Measurements from ENCODE around the gene DPYD. TPM values are rescaled to one million over a fixed set of nuclear protein-coding genes. Genes with fewer than 3 reads are reported as not detected.

Gene DPYD
- total RNA-seq, 4 donors from 2014 or later = 35.7 to 65.4 (median 43.7) TPM

GRCh38 chr1:97674517-97674916, 246.3 kb downstream of the DPYD start:
- H3K9me3 ChIP-seq = peaks cover 0 to 8% (median 0%) of the 10 kb centered on the region in 4 donors
- H3K27ac ChIP-seq = no peak overlapping the region
- no peaks in the 10 kb centered on the region for H3K27me3 ChIP-seq
- H3K36me3 ChIP-seq = peaks cover 0 to 34% (median 0%) of the 10 kb centered on the region in 3 donors
- no peak for DNase-seq (ENCODE audit: low spot score in 2 of 2)
- TF ChIP-seq POLR2A (IDR thresholded peaks at IDR 0.05) (no peak), EP300 (IDR thresholded peaks at IDR 0.05) (no peak)
- TF ChIP-seq, protein P1, sequence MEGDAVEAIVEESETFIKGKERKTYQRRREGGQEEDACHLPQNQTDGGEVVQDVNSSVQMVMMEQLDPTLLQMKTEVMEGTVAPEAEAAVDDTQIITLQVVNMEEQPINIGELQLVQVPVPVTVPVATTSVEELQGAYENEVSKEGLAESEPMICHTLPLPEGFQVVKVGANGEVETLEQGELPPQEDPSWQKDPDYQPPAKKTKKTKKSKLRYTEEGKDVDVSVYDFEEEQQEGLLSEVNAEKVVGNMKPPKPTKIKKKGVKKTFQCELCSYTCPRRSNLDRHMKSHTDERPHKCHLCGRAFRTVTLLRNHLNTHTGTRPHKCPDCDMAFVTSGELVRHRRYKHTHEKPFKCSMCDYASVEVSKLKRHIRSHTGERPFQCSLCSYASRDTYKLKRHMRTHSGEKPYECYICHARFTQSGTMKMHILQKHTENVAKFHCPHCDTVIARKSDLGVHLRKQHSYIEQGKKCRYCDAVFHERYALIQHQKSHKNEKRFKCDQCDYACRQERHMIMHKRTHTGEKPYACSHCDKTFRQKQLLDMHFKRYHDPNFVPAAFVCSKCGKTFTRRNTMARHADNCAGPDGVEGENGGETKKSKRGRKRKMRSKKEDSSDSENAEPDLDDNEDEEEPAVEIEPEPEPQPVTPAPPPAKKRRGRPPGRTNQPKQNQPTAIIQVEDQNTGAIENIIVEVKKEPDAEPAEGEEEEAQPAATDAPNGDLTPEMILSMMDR (IDR thresholded peaks at IDR 0.05) = no peak
- WGBS, 2 donors = 82 to 92% methylated on average over 4 of the region's 4 CpGs
- H3K4me3 ChIP-seq = no peak overlapping the region
- H3K4me1 ChIP-seq = no peaks in the 10 kb centered on the region

DNA sequence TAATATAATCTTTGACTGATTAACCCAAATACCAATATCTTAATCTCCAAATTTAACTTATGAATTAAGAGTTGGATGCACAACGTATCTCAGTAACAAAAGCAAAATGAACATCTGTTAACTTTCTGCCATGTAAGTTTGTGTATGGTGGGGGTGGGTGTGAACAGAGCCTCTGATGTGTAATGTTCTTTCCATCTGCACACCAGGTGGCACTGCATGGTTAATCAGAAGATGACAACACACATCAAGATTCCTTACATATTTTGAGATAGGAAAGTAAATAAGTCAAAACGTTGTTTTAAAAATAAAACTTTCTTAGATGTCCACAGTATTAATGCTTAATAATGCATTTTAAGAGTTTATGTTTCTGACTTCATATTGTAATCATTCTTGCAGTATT, 251.9 kb downstream of the DPYD start:
- no peak overlapping the region for H3K27ac ChIP-seq
- no peaks in the 10 kb centered on the region for H3K4me1 ChIP-seq
- TF ChIP-seq POLR2A (IDR thresholded peaks at IDR 0.05) (no peak), EP300 (IDR thresholded peaks at IDR 0.05) (no peak)
- TF ChIP-seq, protein P1 (IDR thresholded peaks at IDR 0.05) = no peak
- H3K4me3 ChIP-seq = no peak overlapping the region
- no peak for DNase-seq (ENCODE audit: low spot score in 2 of 2)
- H3K9me3 ChIP-seq = peaks cover 0 to 8% (median 0%) of the 10 kb centered on the region in 4 donors
- 38 to 39% methylated on average over 2 of the region's 2 CpGs for WGBS, 2 donors
- H3K27me3 ChIP-seq = no peaks in the 10 kb centered on the region
- H3K36me3 ChIP-seq = peaks cover 0 to 13% (median 0%) of the 10 kb centered on the region in 3 donors

DNA sequence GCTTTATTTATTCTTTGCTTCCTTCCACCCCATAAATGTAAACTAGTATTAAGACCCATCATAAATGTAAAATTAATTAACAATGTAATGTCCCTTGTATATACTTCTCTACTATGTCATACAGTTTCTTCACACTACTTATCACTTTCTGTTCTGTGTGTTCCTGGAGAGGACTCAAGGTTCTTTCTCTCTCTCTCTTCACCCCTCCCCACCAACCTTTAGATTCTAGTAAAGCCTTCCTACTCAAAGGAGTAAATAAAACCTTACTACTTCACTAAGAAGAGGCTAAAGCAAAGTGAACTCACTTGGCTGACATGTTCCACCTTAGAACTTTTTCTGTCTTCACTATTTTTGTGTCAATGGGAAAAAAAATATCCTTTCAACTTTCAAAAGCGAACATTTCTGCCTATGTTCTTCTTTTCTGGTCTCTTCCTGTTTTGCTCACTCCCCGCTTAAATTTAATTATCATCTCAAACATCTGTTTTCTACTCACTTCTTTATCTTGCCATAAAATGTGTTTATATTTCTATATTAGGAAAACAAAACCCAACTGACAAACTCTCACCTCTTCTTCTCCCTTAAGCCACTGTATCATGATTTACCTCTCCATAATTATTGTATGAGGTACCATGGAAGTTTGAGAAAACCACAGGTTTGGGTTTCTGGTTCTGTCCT, 260.3 kb downstream of the DPYD start:
- 73 to 81% methylated on average over 2 of the region's 2 CpGs for WGBS, 2 donors

DNA sequence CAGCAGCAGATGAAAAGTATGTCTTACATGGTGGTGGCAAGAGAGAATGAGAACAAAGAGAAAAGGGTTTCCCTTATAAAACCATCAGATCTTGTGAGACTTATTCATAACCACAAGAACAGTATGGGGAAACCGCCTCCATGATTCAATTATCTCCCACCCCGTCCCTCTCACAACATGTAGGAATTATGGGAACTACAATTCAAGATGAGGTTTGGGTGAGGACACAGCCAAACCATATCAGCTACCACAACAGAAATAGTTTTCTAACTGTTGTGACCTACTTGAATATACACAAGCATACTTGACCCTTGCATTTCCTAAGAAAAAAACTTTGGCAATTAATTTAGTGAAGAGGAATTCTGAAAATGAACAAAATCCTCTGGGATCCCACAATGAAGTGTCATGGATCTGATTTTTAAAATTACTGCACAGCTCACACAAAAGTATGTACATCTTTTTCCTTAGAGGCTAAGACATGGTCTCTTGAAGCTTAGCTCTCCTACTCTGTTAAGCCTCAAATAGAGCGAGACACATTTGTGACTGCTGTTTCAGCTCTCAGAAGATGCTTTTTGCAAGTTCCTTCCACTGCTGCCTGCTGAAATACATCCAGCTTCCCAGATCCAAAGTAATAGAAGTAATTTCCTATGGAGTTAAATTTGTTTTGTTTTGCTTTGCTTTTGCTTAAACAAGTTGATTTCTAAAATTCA, 265.8 kb downstream of the DPYD start:
- H3K27me3 ChIP-seq = no peaks in the 10 kb centered on the region
- TF ChIP-seq, protein P1 (IDR thresholded peaks at IDR 0.05) = no peak
- TF ChIP-seq EP300 (IDR thresholded peaks at IDR 0.05) (no peak), POLR2A (IDR thresholded peaks at IDR 0.05) (no peak)
- H3K36me3 ChIP-seq = no peaks in the 10 kb centered on the region
- H3K4me1 ChIP-seq = peaks cover 0 to 4% (median 0%) of the 10 kb centered on the region in 4 donors
- no peak overlapping the region for H3K27ac ChIP-seq
- no peak overlapping the region for H3K4me3 ChIP-seq
- 70% methylated on average over 3 of the region's 3 CpGs for WGBS, 2 donors
- no peaks in the 10 kb centered on the region for H3K9me3 ChIP-seq
- DNase-seq (ENCODE audit: low spot score in 2 of 2) = no peak

More for the DNA sequence above, 260.3 kb downstream of the DPYD start:
- H3K9me3 ChIP-seq = no peaks in the 10 kb centered on the region
- no peak overlapping the region for H3K27ac ChIP-seq
- no peaks in the 10 kb centered on the region for H3K27me3 ChIP-seq
- H3K36me3 ChIP-seq = no peaks in the 10 kb centered on the region
- TF ChIP-seq, protein P1 (IDR thresholded peaks at IDR 0.05) = no peak
- no peak for TF ChIP-seq EP300 (IDR thresholded peaks at IDR 0.05)
- no peak for TF ChIP-seq POLR2A (IDR thresholded peaks at IDR 0.05)
- H3K4me1 ChIP-seq = no peaks in the 10 kb centered on the region
- DNase-seq (ENCODE audit: low spot score in 2 of 2) = no peak
- H3K4me3 ChIP-seq = no peak overlapping the region

GRCh38 chr1:97651250-97651649, 269.6 kb downstream of the DPYD start:
- DNase-seq (ENCODE audit: low spot score in 2 of 2) = no peak
- WGBS, 2 donors = 77 to 83% methylated on average over 3 of the region's 3 CpGs
- Histone ChIP-seq H3K4me3 (no peak overlapping the region), H3K4me1 (peaks cover 0 to 4% (median 0%) of the 10 kb centered on the region in 4 donors), H3K27me3 (no peaks in the 10 kb centered on the region), H3K27ac (no peak overlapping the region), H3K9me3 (peaks cover 0 to 10% (median 2%) of the 10 kb centered on the region in 4 donors), H3K36me3 (peaks cover 0 to 8% (median 0%) of the 10 kb centered on the region in 3 donors)
- TF ChIP-seq, protein P1 (IDR thresholded peaks at IDR 0.05) = no peak
- no peak for TF ChIP-seq POLR2A (IDR thresholded peaks at IDR 0.05)
- TF ChIP-seq EP300 (IDR thresholded peaks at IDR 0.05) = no peak

Measured in tibial nerve (tissue), 4 donors.